Keratinocyte (primary cell): ENCODE measurements around the gene CYB5A. TPM values are rescaled to one million over a fixed set of nuclear protein-coding genes. Genes with fewer than 3 reads are reported as not detected.

Experiments used
- DNase-seq: peaks from one replicate; pipeline ENCODE4 v3.0.0-alpha.2; 2011; ENCODE audit warnings: low read depth, missing footprints, low spot score
- FAIRE-seq: peaks from 2 replicates; lab custom pipeline; 2011; peaks lifted over from hg19 to GRCh38; lab: Jason Lieb, UNC
- H2AFZ ChIP-seq: 2 replicates; pipeline ENCODE4 v1.6.0; 2012; ENCODE audit warnings: low read length, control low read depth, inconsistent platforms; ENCODE audit not compliant: control insufficient read depth
- H3K27ac ChIP-seq: 2 replicates; pipeline ENCODE4 v1.5.1; 2011; ENCODE audit warnings: low read length; ENCODE audit not compliant: control insufficient read depth, insufficient read depth
- H3K27me3 ChIP-seq: 3 replicates; pipeline ENCODE4 v1.6.0; 2011; ENCODE audit warnings: low read length; ENCODE audit not compliant: control insufficient read depth, insufficient read depth; ENCODE audit errors: extremely low read depth
- H3K36me3 ChIP-seq, 2 experiments: 2 replicates in 1 of 2; 3 replicates in 1 of 2; pipeline ENCODE4 v1.5.1; 2011; ENCODE audit warnings: low read length in 2 of 2, mild to moderate bottlenecking in 1 of 2; ENCODE audit not compliant: control insufficient read depth in 2 of 2, insufficient read depth in 2 of 2; ENCODE audit errors: extremely low read depth in 1 of 2
- H3K4me1 ChIP-seq: 3 replicates; pipeline ENCODE4 v1.5.1; 2011; ENCODE audit warnings: low read length; ENCODE audit not compliant: control insufficient read depth, insufficient read depth; ENCODE audit errors: extremely low read depth
- H3K4me2 ChIP-seq: 3 replicates; pipeline ENCODE4 v1.6.0; 2011; ENCODE audit warnings: low read depth, low read length; ENCODE audit not compliant: control insufficient read depth, insufficient read depth; ENCODE audit errors: extremely low read depth
- H3K4me3 ChIP-seq, 3 experiments: fragments of 200-600 bp in 1 of 3; sonication (generic) in 1 of 3; 2 replicates in 2 of 3; 3 replicates in 1 of 3; pipeline ENCODE4 v1.5.1; 2011 to 2016; ENCODE audit warnings: low read length in 3 of 3, mild to moderate bottlenecking in 3 of 3, control low read depth in 2 of 3, inconsistent platforms in 1 of 3, low read depth in 1 of 3, mixed read lengths in 1 of 3, mixed run types in 1 of 3, moderate library complexity in 1 of 3; ENCODE audit not compliant: control insufficient read depth in 2 of 3, insufficient read depth in 2 of 3; ENCODE audit errors: extremely low read depth in 1 of 3
- H3K79me2 ChIP-seq: 2 replicates; pipeline ENCODE4 v1.6.0; 2012; ENCODE audit warnings: low read length; ENCODE audit not compliant: control insufficient read depth, insufficient read depth
- H3K9ac ChIP-seq: 3 replicates; pipeline ENCODE4 v1.6.0; 2011; ENCODE audit warnings: low read length; ENCODE audit not compliant: control insufficient read depth, insufficient read depth; ENCODE audit errors: extremely low read depth
- H3K9me1 ChIP-seq: 3 replicates; pipeline ENCODE4 v1.6.0; 2011; ENCODE audit warnings: low read length; ENCODE audit not compliant: control insufficient read depth, insufficient read depth; ENCODE audit errors: extremely low read depth
- H3K9me3 ChIP-seq: 2 replicates; pipeline ENCODE4 v1.5.1; 2012; ENCODE audit warnings: low read depth, low read length; ENCODE audit not compliant: control insufficient read depth
- H4K20me1 ChIP-seq: 3 replicates; pipeline ENCODE4 v1.6.0; 2011; ENCODE audit warnings: low read length; ENCODE audit not compliant: control insufficient read depth, insufficient read depth; ENCODE audit errors: extremely low read depth
- EZH2 ChIP-seq: IDR thresholded peaks from one replicate; pipeline ENCODE4 v1.6.1; 2012; ENCODE audit warnings: inconsistent platforms, mild to moderate bottlenecking, low read length, moderate library complexity
- dilution Hi-C: fragments of 300-500 bp; cut with MboI; formaldehyde crosslinking; loops from one replicate; pipeline ENCODE4 v1.7.0; 2020; ENCODE audit warnings: low sequenced_read_pairs; ENCODE audit not compliant: extremely low pct_ligation_motif_present
- polyA plus RNA-seq, 5 experiments: library from polyadenylated mRNA; depleted of rRNA in 3 of 5; stranded (reverse) in 3 of 5; stranded (forward) in 1 of 5; unstranded in 1 of 5; fragments of >200 nt; gene quantifications; 1 replicate in 1 of 5; 2 replicates in 3 of 5; 3 replicates in 1 of 5; pipeline versions ENCODE4 v1.2.1 to v1.2.3, GENCODE V29; 2011 to 2012; ENCODE audit warnings: missing spikeins in 2 of 5, low read depth in 1 of 5, low replicate concordance in 1 of 5
- TF ChIP-seq, protein P1 (sequence below), 3 experiments: IDR thresholded peaks in 1 of 3; conservative IDR thresholded peaks in 1 of 3; optimal IDR thresholded peaks in 1 of 3; 2 replicates in 2 of 3; 3 replicates in 1 of 3; pipeline versions ENCODE3 to v1.5.1; 2011; ENCODE audit warnings: low read length in 3 of 3, mild to moderate bottlenecking in 3 of 3, moderate library complexity in 2 of 3, control low read depth in 1 of 3, inconsistent platforms in 1 of 3; ENCODE audit not compliant: insufficient read depth in 2 of 3; ENCODE audit errors: extremely low read depth in 1 of 3

Gene CYB5A
- polyA plus RNA-seq, 1 donor (not counting 4 experiments of a cell fraction or from before 2014, with no cell fraction given) = 49.4 TPM

DNA sequence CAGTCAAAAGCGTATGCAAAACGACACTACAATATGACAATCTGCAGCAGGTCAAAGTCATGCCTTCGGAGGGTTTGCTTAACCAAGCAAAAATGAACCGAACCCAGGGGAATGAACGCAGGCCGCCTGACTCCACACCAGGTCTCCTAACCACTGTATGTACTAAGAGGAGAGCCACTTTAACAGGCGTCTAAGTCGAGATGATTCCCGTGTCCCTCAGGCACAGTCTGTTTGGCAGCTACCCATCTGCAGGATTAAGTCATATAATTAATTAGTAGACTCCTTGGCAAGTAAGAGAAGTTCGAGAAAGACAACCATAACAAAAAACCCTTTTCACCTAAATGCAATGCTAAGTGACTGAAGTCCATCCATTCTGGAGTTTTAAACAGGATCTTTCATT lies 15.2 kb downstream of the CYB5A start:
- Histone ChIP-seq H3K79me2 (no peaks in the 10 kb centered on the region), H3K4me1 (no peaks in the 10 kb centered on the region)

DNA sequence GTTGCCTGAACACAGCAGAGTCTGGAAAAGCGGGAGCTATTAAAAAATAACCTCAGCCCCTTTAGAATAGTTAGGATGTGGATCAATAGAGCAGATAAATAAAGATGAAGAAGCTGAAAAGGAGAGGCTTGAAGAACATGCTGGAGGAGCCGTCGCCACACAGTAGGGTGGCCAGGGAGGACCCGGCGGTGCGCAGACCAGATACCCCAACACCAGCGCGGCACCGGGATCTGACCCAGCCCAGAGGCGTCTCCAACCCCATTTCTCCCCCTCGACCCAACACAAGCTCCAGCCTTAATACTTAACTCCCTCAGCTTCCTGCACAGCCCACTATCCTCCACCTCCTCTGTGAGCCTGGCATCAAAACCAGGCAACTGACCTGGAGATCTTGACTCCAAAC lies 16.0 kb downstream of the CYB5A start:
- no peak for TF ChIP-seq EZH2
- TF ChIP-seq, protein P1, sequence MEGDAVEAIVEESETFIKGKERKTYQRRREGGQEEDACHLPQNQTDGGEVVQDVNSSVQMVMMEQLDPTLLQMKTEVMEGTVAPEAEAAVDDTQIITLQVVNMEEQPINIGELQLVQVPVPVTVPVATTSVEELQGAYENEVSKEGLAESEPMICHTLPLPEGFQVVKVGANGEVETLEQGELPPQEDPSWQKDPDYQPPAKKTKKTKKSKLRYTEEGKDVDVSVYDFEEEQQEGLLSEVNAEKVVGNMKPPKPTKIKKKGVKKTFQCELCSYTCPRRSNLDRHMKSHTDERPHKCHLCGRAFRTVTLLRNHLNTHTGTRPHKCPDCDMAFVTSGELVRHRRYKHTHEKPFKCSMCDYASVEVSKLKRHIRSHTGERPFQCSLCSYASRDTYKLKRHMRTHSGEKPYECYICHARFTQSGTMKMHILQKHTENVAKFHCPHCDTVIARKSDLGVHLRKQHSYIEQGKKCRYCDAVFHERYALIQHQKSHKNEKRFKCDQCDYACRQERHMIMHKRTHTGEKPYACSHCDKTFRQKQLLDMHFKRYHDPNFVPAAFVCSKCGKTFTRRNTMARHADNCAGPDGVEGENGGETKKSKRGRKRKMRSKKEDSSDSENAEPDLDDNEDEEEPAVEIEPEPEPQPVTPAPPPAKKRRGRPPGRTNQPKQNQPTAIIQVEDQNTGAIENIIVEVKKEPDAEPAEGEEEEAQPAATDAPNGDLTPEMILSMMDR (optimal IDR thresholded peaks at IDR 0.05 in 1 of 3, IDR thresholded peaks at IDR 0.05 in 1 of 3, conservative IDR thresholded peaks at IDR 0.05 in 1 of 3; ENCODE audit: extremely low read depth in 1 of 3, insufficient read depth in 2 of 3, low read length in 3 of 3) = no peak
- Histone ChIP-seq H3K4me1 (peaks cover 2% of the 10 kb centered on the region), H3K4me2 (no peak overlapping the region), H3K27ac (no peak overlapping the region), H3K36me3 (no peaks in the 10 kb centered on the region), H3K9me1 (no peaks in the 10 kb centered on the region), H3K27me3 (no peaks in the 10 kb centered on the region), H2AFZ (no peak overlapping the region), H3K79me2 (no peaks in the 10 kb centered on the region), H3K9me3 (no peaks in the 10 kb centered on the region), H3K9ac (no peak overlapping the region), H3K4me3 (no peak overlapping the region), H4K20me1 (no peaks in the 10 kb centered on the region)
- dilution Hi-C loops = no loop called here
- no peak for DNase-seq
- no peak for FAIRE-seq

More for the DNA sequence above, 15.2 kb downstream of the CYB5A start:
- no peak for DNase-seq
- no peaks in the 10 kb centered on the region for H3K9me3 ChIP-seq
- no peak overlapping the region for H3K27ac ChIP-seq
- H3K4me3 ChIP-seq = no peak overlapping the region
- H2AFZ ChIP-seq = no peak overlapping the region
- H3K9me1 ChIP-seq = no peaks in the 10 kb centered on the region
- dilution Hi-C loops = no loop called here
- no peak overlapping the region for H3K4me2 ChIP-seq
- H3K9ac ChIP-seq = no peak overlapping the region
- H3K27me3 ChIP-seq = no peaks in the 10 kb centered on the region
- H3K36me3 ChIP-seq = no peaks in the 10 kb centered on the region
- FAIRE-seq = no peak
- no peak for TF ChIP-seq EZH2
- TF ChIP-seq, protein P1 (optimal IDR thresholded peaks at IDR 0.05 in 1 of 3, IDR thresholded peaks at IDR 0.05 in 1 of 3, conservative IDR thresholded peaks at IDR 0.05 in 1 of 3; ENCODE audit: extremely low read depth in 1 of 3, insufficient read depth in 2 of 3, low read length in 3 of 3) = no peak
- no peaks in the 10 kb centered on the region for H4K20me1 ChIP-seq
